Measurements from ENCODE around the gene SLIT1.

The SLIT1 gene

DNA sequence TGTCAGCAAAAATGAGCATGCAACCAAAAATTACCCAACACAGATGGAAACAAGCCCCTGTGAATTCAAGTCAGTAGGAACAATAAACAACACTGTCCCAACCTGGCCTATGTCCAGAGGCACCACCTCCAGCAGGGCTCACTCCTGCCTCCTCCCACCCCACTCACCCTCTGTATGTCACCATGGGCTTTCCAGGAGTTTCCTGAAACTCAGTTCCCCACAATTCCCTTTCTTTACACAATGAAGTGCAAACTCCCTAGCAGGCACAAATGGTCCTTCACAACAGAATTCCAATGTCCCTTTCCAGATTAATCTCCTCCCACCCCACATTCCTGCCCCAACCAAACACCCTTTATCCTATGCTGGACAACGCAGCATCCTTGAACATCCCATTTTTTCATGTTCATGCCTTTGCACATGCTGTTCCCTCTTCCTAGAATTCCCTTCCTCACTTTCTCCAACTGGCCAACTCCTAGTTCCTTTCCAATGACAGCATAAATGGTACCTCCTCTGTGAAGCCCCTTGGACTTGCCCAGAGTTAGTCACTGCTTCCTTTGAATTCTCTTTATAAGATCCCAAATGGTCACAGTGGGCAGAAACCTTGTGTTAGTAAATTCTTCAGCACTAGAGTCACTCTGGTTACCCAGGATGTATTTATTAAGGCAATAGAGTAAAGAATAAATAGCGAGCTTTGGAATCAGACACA is 157.5 kb downstream of the SLIT1 start:
- H2AK5ac ChIP-seq (ENCODE audit: low read length), result no peak overlapping the region
- no peaks in the 10 kb centered on the region for H3K36me3 ChIP-seq (ENCODE audit: control insufficient read depth, insufficient read depth, low read length)
- H3K27me3 ChIP-seq (ENCODE audit: insufficient read depth, low read length, poor library complexity), result no peaks in the 10 kb centered on the region
- H4K5ac ChIP-seq (ENCODE audit: low read length), result no peak overlapping the region
- H3K79me1 ChIP-seq (ENCODE audit: low read length), result no peaks in the 10 kb centered on the region
- H3K23ac ChIP-seq (ENCODE audit: low read length), result no peak overlapping the region
- no peak overlapping the region for H3K4me3 ChIP-seq (ENCODE audit: low read length)
- H3K4me1 ChIP-seq (ENCODE audit: control insufficient read depth, low read depth, low read length), result no peaks in the 10 kb centered on the region
- no peak overlapping the region for H3K4me2 ChIP-seq (ENCODE audit: low read length)
- no CpG with 5 or more reads among the region's 2 CpGs for WGBS (ENCODE audit: extremely low coverage, insufficient coverage, low lambda C conversion rate)
- no peak overlapping the region for H3K18ac ChIP-seq (ENCODE audit: low read length)
- no peaks in the 10 kb centered on the region for H3K79me2 ChIP-seq (ENCODE audit: control insufficient read depth, insufficient read depth, low read length)
- H4K8ac ChIP-seq (ENCODE audit: low read depth, low read length), result no peak overlapping the region
- no peak overlapping the region for H3K9ac ChIP-seq (ENCODE audit: low read length)
- no peak overlapping the region for H3K56ac ChIP-seq (ENCODE audit: low read length)
- no peak overlapping the region for H3K27ac ChIP-seq (ENCODE audit: low read depth, low read length)
- no peak overlapping the region for H2BK15ac ChIP-seq (replicated peaks; ENCODE audit: low read depth)
- no peak overlapping the region for H3K4ac ChIP-seq (ENCODE audit: low read depth, low read length)
- H2BK5ac ChIP-seq (ENCODE audit: low read length), result no peak overlapping the region
- H2BK120ac ChIP-seq (ENCODE audit: low read depth, low read length), result no peak overlapping the region
- no peak for DNase-seq

DNA sequence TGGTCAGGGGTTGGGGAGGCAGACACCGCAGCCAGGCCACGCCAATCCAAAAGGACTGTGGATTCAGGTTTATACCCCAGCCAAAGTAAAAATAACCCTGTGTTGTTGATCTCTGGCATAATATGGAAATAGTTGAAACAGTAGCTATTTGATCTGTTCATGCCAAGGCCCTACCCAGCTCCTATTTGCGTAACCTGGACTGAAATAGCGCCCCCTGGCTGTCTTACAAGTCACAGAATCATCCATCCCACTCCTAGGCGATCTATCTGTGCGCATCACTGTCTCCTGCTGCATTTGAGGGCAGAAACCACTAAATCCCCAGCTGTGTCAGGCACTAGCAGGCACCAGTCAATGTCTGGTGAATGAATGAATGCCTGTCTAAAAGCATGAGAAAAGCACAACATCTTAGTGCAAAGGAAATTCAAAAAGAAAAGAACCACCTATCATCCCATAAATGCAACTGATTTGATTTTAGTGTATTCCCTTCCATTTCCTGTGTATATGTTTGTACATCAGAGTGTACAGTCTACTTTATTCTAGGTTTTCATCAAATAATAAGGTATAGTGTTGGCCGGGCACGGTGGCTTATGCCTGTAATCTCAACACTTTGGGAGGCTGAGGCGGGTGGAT is 160.0 kb downstream of the SLIT1 start:
- no peak overlapping the region for H3K9ac ChIP-seq (ENCODE audit: low read length)
- H3K27ac ChIP-seq (ENCODE audit: low read depth, low read length), result no peak overlapping the region
- H2AK5ac ChIP-seq (ENCODE audit: low read length), result no peak overlapping the region
- no CpG with 5 or more reads among the region's 9 CpGs for WGBS (ENCODE audit: extremely low coverage, insufficient coverage, low lambda C conversion rate)
- H3K79me2 ChIP-seq (ENCODE audit: control insufficient read depth, insufficient read depth, low read length), result no peaks in the 10 kb centered on the region
- no peak overlapping the region for H3K18ac ChIP-seq (ENCODE audit: low read length)
- no peak overlapping the region for H2BK5ac ChIP-seq (ENCODE audit: low read length)
- no peak overlapping the region for H2BK120ac ChIP-seq (ENCODE audit: low read depth, low read length)
- H4K5ac ChIP-seq (ENCODE audit: low read length), result no peak overlapping the region
- H3K79me1 ChIP-seq (ENCODE audit: low read length), result no peaks in the 10 kb centered on the region
- no peak overlapping the region for H4K8ac ChIP-seq (ENCODE audit: low read depth, low read length)
- no peaks in the 10 kb centered on the region for H3K4me1 ChIP-seq (ENCODE audit: control insufficient read depth, low read depth, low read length)
- H3K4ac ChIP-seq (ENCODE audit: low read depth, low read length), result no peak overlapping the region
- H3K4me3 ChIP-seq (ENCODE audit: low read length), result no peak overlapping the region
- no peak overlapping the region for H3K4me2 ChIP-seq (ENCODE audit: low read length)
- H3K36me3 ChIP-seq (ENCODE audit: control insufficient read depth, insufficient read depth, low read length), result no peaks in the 10 kb centered on the region
- H2BK15ac ChIP-seq (replicated peaks; ENCODE audit: low read depth), result no peak overlapping the region
- peak; percentile 74 for DNase-seq
- no peak overlapping the region for H3K56ac ChIP-seq (ENCODE audit: low read length)
- H3K27me3 ChIP-seq (ENCODE audit: insufficient read depth, low read length, poor library complexity), result no peaks in the 10 kb centered on the region
- H3K23ac ChIP-seq (ENCODE audit: low read length), result no peak overlapping the region

DNA sequence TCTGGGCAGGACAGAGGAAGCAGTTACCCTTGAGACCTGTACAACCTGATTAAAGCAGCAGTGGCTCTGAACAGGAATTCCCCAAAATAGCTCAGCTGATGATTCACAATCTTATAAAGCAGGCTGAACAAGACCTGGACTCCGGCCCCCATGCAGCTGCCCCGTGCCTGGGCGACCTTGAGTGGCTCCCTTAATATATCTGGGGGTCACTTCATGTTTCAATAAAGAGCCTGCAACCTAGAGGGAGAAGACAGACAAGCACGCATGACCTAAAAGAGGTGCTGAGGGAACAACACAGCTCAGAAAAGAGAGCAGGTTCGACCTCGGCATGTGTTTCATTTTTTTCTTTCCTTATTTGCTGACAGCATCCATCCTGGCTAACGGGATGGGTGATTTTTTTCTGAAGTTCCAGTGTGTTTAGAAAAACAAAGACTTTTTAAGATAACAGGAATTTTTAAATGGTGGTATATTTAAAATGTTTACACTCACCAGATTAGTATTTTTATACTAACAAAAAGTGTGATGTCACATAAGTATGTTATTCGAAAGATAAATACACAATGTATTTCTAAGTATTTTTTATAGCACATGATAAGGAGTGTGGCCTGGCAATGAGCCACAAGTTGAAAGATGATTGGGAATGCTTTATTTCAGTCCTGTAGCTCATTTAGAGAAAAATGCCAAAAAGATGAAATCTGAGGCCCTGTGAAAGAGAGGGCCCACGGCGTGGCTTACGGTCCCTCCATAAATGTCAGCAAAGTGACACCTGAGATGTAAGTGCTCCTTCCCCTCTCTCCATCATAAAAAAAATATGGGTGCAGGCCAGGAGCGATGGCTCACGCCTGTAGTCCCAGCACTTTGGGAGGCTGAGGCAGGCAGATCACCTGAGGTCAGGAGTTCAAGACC is 161.3 kb downstream of the SLIT1 start:
- WGBS (ENCODE audit: extremely low coverage, insufficient coverage, low lambda C conversion rate), result no CpG with 5 or more reads among the region's 13 CpGs
- DNase-seq, result no peak
- no peak overlapping the region for H3K4me3 ChIP-seq (ENCODE audit: low read length)

DNA sequence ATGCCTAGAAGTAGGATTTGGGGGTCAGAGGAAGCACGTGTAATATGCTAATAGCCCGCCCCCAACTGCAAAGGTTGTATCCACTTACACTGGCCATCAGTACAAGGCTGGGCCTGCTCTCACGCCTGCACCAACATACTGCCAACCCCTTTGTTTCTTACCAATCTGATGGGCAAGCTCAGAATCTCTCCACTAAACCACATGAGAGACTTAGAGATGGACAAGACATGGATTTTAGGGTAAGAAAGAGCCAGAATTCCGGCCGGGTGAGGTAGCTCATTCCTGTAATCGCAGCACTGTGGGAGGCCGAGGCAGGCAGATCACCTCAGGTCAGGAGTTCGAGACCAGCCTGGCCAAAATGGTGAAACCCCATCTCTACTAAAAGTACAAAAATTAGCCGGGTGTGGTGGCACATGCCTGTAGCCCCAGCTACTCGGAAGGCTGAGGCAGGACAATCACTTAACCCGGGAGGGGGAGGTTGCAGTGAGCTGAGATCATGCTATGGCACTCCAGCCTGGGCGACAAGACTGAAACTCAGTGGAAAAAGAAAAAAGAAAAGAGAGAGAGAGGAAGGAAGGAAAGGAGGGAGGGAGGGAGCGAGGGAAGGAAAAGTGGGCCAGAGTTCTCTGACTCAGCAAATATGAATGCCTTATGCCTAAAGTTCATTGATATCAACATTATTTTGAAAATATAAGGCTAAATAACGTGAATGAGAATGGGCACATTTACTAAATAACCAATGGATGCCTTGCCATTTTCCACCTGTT is 162.2 kb downstream of the SLIT1 start:
- H4K5ac ChIP-seq (ENCODE audit: low read length), result no peak overlapping the region
- H4K8ac ChIP-seq (ENCODE audit: low read depth, low read length), result no peak overlapping the region
- H3K18ac ChIP-seq (ENCODE audit: low read length), result no peak overlapping the region
- no peak overlapping the region for H2BK120ac ChIP-seq (ENCODE audit: low read depth, low read length)
- H3K56ac ChIP-seq (ENCODE audit: low read length), result no peak overlapping the region
- no peak overlapping the region for H3K4me3 ChIP-seq (ENCODE audit: low read length)
- no peaks in the 10 kb centered on the region for H3K27me3 ChIP-seq (ENCODE audit: insufficient read depth, low read length, poor library complexity)
- H2AK5ac ChIP-seq (ENCODE audit: low read length), result no peak overlapping the region
- no peak overlapping the region for H3K27ac ChIP-seq (ENCODE audit: low read depth, low read length)
- no peaks in the 10 kb centered on the region for H3K79me2 ChIP-seq (ENCODE audit: control insufficient read depth, insufficient read depth, low read length)
- WGBS (ENCODE audit: extremely low coverage, insufficient coverage, low lambda C conversion rate), result no CpG with 5 or more reads among the region's 14 CpGs
- no peaks in the 10 kb centered on the region for H3K4me1 ChIP-seq (ENCODE audit: control insufficient read depth, low read depth, low read length)
- H3K4me2 ChIP-seq (ENCODE audit: low read length), result no peak overlapping the region
- H3K79me1 ChIP-seq (ENCODE audit: low read length), result no peaks in the 10 kb centered on the region
- H2BK5ac ChIP-seq (ENCODE audit: low read length), result no peak overlapping the region
- no peak overlapping the region for H3K4ac ChIP-seq (ENCODE audit: low read depth, low read length)
- no peaks in the 10 kb centered on the region for H3K36me3 ChIP-seq (ENCODE audit: control insufficient read depth, insufficient read depth, low read length)
- DNase-seq, result no peak
- no peak overlapping the region for H3K23ac ChIP-seq (ENCODE audit: low read length)
- no peak overlapping the region for H2BK15ac ChIP-seq (replicated peaks; ENCODE audit: low read depth)
- no peak overlapping the region for H3K9ac ChIP-seq (ENCODE audit: low read length)

More for the DNA sequence above, 161.3 kb downstream of the SLIT1 start:
- Histone ChIP-seq H3K4me1 (ENCODE audit: control insufficient read depth, low read depth, low read length) (no peaks in the 10 kb centered on the region), H2BK15ac (replicated peaks; ENCODE audit: low read depth) (no peak overlapping the region), H3K4ac (ENCODE audit: low read depth, low read length) (no peak overlapping the region), H3K4me2 (ENCODE audit: low read length) (no peak overlapping the region), H4K8ac (ENCODE audit: low read depth, low read length) (no peak overlapping the region), H3K27me3 (ENCODE audit: insufficient read depth, low read length, poor library complexity) (no peaks in the 10 kb centered on the region), H2BK120ac (ENCODE audit: low read depth, low read length) (no peak overlapping the region), H4K5ac (ENCODE audit: low read length) (no peak overlapping the region), H3K79me2 (ENCODE audit: control insufficient read depth, insufficient read depth, low read length) (no peaks in the 10 kb centered on the region), H3K56ac (ENCODE audit: low read length) (no peak overlapping the region), H3K23ac (ENCODE audit: low read length) (no peak overlapping the region), H2AK5ac (ENCODE audit: low read length) (no peak overlapping the region), H3K27ac (ENCODE audit: low read depth, low read length) (no peak overlapping the region), H3K36me3 (ENCODE audit: control insufficient read depth, insufficient read depth, low read length) (no peaks in the 10 kb centered on the region), H2BK5ac (ENCODE audit: low read length) (no peak overlapping the region), H3K18ac (ENCODE audit: low read length) (no peak overlapping the region), H3K9ac (ENCODE audit: low read length) (no peak overlapping the region), H3K79me1 (ENCODE audit: low read length) (no peaks in the 10 kb centered on the region)

DNA sequence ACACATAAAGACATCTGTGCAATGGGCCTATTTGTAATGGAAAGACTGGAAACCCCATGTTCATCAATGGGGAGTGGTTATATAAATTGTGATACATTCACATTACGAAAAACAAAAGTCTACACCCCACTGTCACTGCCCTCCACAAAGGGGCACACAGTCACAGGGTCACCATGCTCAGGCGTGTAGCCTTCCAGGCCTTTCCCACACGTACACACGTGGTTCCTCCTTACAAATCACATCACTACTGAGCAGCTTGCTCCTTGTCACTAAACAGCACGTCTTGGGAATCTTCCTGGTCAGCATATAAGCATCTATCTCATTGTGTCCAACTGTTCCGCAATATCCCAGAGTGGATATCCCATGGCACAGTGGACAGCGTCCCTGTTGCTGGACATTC is 163.1 kb downstream of the SLIT1 start:
- Histone ChIP-seq H4K5ac (ENCODE audit: low read length) (no peak overlapping the region), H3K27ac (ENCODE audit: low read depth, low read length) (no peak overlapping the region), H3K79me1 (ENCODE audit: low read length) (no peaks in the 10 kb centered on the region), H2BK5ac (ENCODE audit: low read length) (no peak overlapping the region), H3K79me2 (ENCODE audit: control insufficient read depth, insufficient read depth, low read length) (no peaks in the 10 kb centered on the region), H3K4ac (ENCODE audit: low read depth, low read length) (no peak overlapping the region), H3K9ac (ENCODE audit: low read length) (no peak overlapping the region), H3K36me3 (ENCODE audit: control insufficient read depth, insufficient read depth, low read length) (no peaks in the 10 kb centered on the region), H3K27me3 (ENCODE audit: insufficient read depth, low read length, poor library complexity) (no peaks in the 10 kb centered on the region), H3K23ac (ENCODE audit: low read length) (no peak overlapping the region), H4K8ac (ENCODE audit: low read depth, low read length) (no peak overlapping the region), H2BK15ac (replicated peaks; ENCODE audit: low read depth) (no peak overlapping the region), H3K18ac (ENCODE audit: low read length) (no peak overlapping the region), H3K4me1 (ENCODE audit: control insufficient read depth, low read depth, low read length) (no peaks in the 10 kb centered on the region), H2AK5ac (ENCODE audit: low read length) (no peak overlapping the region), H3K56ac (ENCODE audit: low read length) (no peak overlapping the region), H2BK120ac (ENCODE audit: low read depth, low read length) (no peak overlapping the region), H3K4me3 (ENCODE audit: low read length) (no peak overlapping the region), H3K4me2 (ENCODE audit: low read length) (no peak overlapping the region)
- no peak for DNase-seq
- WGBS (ENCODE audit: extremely low coverage, insufficient coverage, low lambda C conversion rate), result no CpG with 5 or more reads among the region's 7 CpGs
